Measurements from ENCODE around the gene SELE.

- TF ChIP-seq EHF (CRISPR knock-in tag; IDR thresholded peaks at IDR 0.05) (no peak), POLR2A (IDR thresholded peaks at IDR 0.05; ENCODE audit: low read length) (no peak), BHLHE40 (IDR thresholded peaks at IDR 0.05; ENCODE audit: low read depth, low read length) (no peak), MAZ (IDR thresholded peaks at IDR 0.05; ENCODE audit: borderline replicate concordance, low read depth, low read length) (no peak), CHD2 (IDR thresholded peaks at IDR 0.05; ENCODE audit: low read length, partially characterized antibody) (no peak)
- TF ChIP-seq, protein P1, sequence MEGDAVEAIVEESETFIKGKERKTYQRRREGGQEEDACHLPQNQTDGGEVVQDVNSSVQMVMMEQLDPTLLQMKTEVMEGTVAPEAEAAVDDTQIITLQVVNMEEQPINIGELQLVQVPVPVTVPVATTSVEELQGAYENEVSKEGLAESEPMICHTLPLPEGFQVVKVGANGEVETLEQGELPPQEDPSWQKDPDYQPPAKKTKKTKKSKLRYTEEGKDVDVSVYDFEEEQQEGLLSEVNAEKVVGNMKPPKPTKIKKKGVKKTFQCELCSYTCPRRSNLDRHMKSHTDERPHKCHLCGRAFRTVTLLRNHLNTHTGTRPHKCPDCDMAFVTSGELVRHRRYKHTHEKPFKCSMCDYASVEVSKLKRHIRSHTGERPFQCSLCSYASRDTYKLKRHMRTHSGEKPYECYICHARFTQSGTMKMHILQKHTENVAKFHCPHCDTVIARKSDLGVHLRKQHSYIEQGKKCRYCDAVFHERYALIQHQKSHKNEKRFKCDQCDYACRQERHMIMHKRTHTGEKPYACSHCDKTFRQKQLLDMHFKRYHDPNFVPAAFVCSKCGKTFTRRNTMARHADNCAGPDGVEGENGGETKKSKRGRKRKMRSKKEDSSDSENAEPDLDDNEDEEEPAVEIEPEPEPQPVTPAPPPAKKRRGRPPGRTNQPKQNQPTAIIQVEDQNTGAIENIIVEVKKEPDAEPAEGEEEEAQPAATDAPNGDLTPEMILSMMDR (IDR thresholded peaks at IDR 0.05), result no peak
Measured at GRCh38 chr1:169679692-169680091, 54.2 kb downstream of the SELE start.

Data from A549 (cell line).